Sigmoid colon (tissue), 4 donors: ENCODE data around the gene ARL4C.

Source experiments
- CTCF ChIP-seq, 4 experiments: fragments of 450-650 bp in 3 of 4; fragments of 200-600 bp in 1 of 4; IDR thresholded peaks; one replicate each; pipeline ENCODE4 v1.5.1; 2016 to 2019; ENCODE audit warnings: antibody characterized with exemption in 4 of 4, mild to moderate bottlenecking in 3 of 4, moderate library complexity in 2 of 4
- EP300 ChIP-seq, 4 donors: sonication (generic); formaldehyde crosslinking; IDR thresholded peaks; one replicate each; pipeline ENCODE4 v1.6.1; 2017; ENCODE audit warnings: antibody characterized with exemption in 4 of 4

GRCh38 chr2:234488486-234488885 lies 8.4 kb downstream of the ARL4C start:
- TF ChIP-seq CTCF (IDR thresholded peaks at IDR 0.05) (no peak), EP300 (IDR thresholded peaks at IDR 0.05) (no peak)
